Posterior vena cava (tissue), 2 donors: ENCODE data around the gene LDAF1. TPM values are rescaled to one million over a fixed set of nuclear protein-coding genes. Genes with fewer than 3 reads are reported as not detected.
"Not testable (repeated sequence)": the region's sequence is repeated elsewhere in the genome, so short reads cannot be mapped to it uniquely, and the experiment has no call there.

ENCODE experiments used
- DNase-seq: peaks from one replicate; pipeline ENCODE4 v3.0.0-alpha.2; 2020; ENCODE audit warnings: low spot score
- intact Hi-C, 2 donors: fragments of 100-400 bp; cut with DNase I; formaldehyde crosslinking; loops; one replicate each; pipeline versions ENCODE4 v1.14.1 to v1.14.2; 2022 to 2023
- long read RNA-seq, 2 donors: library from polyadenylated mRNA; unstranded; transcript quantifications; one replicate each; pipeline ENCODE4 v2.0.0, GENCODE V29; 2020 to 2021
- total RNA-seq, 2 donors: library from RNA; stranded (reverse); fragmentation: NEBNext Ultra II Directional; extraction: Animal tissue kit (Norgen Biotek cat#: 25700); gene quantifications; one replicate each; pipeline ENCODE4 v1.2.1, GENCODE V29; 2021
- donor health status: DM: yes; HTN: yes; CAD: no.
- donor health status: DM: yes; HTN: yes; CAD: no.

LDAF1 gene
- 10 to 100 TPM; 39.8 to 49.6 TPM for total RNA-seq
- long read RNA-seq, donor 1, transcript TMEM159-202 (5 exons, 1,812 nt) = minor isoform, 9 of 30 reads
- long read RNA-seq, donor 1, transcript TMEM159-201 (5 exons, 2,014 nt) = major isoform, 10 of 30 reads
- long read RNA-seq, donor 1, partial matches to known transcripts = 3 of 30 reads
- long read RNA-seq, donor 1, other reads (novel, unspliced or antisense) = 7 of 30 reads
- long read RNA-seq, donor 2, transcript TMEM159-201 (5 exons, 2,014 nt) = minor isoform, 57 of 164 reads
- long read RNA-seq, donor 2, transcript TMEM159-202 (5 exons, 1,812 nt) = major isoform, 59 of 164 reads
- long read RNA-seq, donor 2, transcript TMEM159-203 (6 exons, 1,378 nt) = minor isoform, 12 of 164 reads
- long read RNA-seq, donor 2, partial matches to known transcripts = 7 of 164 reads
- long read RNA-seq, donor 2, other reads (novel, unspliced or antisense) = 27 of 164 reads

DNA sequence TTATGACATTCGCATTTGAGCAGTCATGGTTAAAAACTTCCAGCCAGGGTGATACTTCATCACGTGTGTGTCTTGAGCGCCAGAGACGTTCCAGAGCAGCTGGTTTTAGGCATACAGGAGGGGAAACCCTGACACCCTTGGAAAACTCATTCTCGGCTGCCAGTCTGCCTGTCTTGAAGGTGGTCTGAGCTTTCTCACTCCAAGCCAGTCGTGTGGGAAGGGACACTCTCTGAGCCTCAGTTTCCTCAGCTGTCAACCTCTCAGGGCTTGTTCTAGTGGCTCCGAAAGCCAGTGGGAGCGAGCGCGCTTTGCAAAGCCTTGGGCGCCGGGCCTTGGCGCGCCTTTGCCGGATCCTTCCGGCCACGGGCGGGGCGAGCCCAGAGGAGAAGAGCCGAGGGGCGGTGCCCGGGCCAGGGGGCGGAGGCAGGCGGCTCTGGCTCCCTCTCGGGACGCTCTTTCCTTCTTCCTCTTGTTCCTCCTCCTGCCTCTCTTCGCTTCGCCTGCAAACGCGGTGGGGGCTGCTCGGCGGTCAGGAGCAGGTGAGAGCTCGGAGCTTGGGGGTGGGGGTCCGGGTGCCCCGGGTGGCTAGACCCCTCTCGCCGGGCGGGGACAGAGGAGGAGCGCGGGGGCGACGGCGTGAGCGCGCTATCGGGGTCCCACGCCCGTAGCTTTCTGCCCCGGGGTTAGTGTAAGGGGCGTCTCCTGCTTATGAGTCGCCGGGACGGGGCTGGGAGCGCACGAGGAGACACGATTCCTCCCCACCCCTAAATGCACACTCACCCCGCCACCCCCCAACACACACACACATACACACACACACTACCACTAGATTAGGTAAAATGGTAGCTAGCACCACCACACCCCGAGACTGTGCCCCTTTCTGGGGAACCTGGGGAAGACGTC lies at the start of gene LDAF1:
Gene LDAF1 (plus strand): TSS at position 467 of the 903 bp plus-strand sequence. CDS start 2,509 bp downstream, outside the sequence.
- DNase-seq = peak; percentile 96
- intact Hi-C loops = loop anchor here in 1 of 2 donors (2.0 kb wide), 1 partner anchor 142 kb away; no protein-coding TSS in a partner anchor

DNA sequence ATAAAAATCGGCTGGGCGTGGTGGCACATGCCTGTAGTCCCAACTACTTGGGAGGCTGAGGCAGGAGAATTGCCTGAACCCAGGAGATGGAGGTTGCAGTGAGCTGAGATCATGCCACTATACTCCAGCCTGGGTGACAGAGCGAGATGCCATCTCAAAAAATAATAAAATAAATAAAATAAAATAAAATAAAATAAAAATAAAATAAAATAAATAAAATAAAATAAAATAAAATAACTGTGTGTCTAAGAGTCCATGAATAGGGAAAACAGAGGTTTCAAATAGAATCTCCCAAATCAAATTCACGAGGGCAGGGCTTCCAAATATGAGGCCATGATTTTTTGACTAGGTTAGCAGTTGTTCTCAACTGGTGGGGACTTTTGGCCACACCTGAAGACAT lies 42.9 kb upstream of the LDAF1 start:
- intact Hi-C loops, DNase-seq: not testable (repeated sequence)

GRCh38 chr16:21116148-21116693 lies 42.3 kb upstream of the LDAF1 start:
- no peak for DNase-seq
- intact Hi-C loops = no loop called here

DNA sequence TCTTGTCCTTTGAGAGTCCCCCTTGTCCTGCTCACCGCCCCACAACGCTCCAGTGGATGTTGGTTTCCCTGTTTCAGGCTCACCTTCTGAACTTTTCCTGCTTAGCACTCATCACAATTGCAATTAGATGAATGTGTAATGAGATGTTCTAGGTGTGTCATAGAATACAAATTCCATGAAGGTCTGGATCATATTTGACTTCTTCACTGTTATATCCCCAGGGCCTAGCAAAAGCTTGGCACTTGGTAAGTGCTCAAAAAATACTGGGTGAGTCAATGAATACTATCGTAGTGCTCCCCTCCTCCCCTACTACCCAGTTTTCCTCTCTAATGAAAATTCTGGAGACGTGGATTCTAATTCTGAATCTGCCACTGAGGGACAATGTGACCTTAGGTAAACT lies 40.9 kb upstream of the LDAF1 start:
- DNase-seq = no peak

GRCh38 chr16:21120976-21121520 lies 37.4 kb upstream of the LDAF1 start:
- DNase-seq = no peak
- intact Hi-C loops = no loop called here

More for the DNA sequence above, 40.9 kb upstream of the LDAF1 start:
- intact Hi-C loops = no loop called here

DNA sequence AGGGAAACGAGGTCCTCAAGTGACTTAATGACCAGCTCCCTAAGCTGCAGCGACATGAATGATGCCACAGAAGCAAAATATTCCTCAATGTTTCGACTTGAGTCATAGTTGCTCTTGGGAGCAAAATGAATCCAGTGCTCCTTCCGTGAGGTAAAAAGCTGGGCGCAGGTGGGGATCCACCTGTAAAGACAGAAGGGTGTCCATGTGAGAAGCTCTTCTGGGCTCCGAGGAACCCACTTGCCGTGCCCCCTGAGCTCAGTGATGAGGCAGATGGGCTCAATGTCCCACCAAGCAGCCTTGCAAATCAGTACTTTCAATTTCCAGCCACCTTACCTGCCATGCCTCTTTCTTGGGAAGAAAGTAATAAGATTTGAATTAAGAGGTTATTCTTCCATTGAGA lies 33.3 kb upstream of the LDAF1 start:
- DNase-seq = no peak
- intact Hi-C loops = no loop called here

DNA sequence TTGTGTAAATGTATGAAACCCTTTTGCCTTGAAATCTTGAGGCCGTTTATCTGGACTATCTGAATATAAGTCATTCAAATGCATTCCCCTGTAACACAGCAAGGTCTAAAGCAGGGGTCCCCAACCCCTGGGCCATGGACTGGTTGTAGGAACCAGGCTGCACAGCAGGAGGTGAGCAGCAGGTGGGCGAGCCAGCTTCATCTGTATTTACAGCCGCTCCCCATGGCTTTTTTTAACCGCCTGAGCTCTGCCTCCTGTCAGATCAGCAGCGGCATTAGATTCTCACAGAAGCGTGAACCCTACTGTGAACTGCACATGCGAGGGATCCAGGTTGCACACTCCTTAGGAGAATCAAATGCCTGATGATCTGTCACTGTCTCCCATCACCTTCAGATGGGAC lies 32.0 kb upstream of the LDAF1 start:
- DNase-seq = no peak
- intact Hi-C loops = no loop called here

GRCh38 chr16:21128991-21129390 lies 29.5 kb upstream of the LDAF1 start:
- no peak for DNase-seq
- intact Hi-C loops = no loop called here

DNA sequence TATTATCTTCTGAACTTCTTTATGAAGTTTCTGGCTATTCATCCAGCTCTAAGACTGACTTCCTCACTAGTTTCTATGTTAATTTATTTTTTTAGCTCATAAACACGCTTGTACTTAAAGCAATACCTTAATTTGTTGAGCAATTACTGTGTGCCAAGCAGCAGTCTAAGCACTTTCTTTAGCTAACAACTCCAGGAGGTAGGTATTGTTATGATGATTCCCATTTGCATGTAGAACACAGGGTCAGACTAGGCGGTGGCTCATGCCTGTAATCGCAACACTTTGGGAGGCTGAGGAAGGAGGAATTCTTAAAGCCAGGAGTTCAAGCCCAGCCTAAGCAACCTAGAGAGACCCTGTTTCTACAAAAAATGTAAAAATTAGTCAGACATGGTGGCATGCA lies 27.7 kb upstream of the LDAF1 start:
- no peak for DNase-seq
- intact Hi-C loops = no loop called here

DNA sequence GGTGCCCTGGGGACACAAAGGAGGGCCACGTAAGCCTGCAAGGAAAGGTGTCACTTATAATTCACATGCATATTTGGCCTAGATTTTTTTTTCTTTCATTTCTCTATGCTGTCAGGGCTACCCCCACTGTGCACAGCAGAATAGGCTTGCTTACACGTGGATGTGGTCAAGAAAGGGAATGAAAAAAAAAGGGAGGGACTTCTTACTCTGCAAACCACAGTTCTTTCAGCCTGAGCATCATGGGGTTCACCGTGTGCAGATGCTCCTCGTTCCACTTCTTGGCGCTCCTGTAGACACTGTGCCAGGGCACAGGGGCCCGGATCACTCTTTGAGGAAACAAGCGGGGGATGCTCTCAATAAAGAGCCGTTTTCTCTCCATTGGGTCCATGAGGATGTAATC lies 24.4 kb upstream of the LDAF1 start:
- intact Hi-C loops = no loop called here

GRCh38 chr16:21145738-21146137 lies 12.7 kb upstream of the LDAF1 start:
- intact Hi-C loops = no loop called here
- no peak for DNase-seq

More for the DNA sequence above, 24.4 kb upstream of the LDAF1 start:
- no peak for DNase-seq

DNA sequence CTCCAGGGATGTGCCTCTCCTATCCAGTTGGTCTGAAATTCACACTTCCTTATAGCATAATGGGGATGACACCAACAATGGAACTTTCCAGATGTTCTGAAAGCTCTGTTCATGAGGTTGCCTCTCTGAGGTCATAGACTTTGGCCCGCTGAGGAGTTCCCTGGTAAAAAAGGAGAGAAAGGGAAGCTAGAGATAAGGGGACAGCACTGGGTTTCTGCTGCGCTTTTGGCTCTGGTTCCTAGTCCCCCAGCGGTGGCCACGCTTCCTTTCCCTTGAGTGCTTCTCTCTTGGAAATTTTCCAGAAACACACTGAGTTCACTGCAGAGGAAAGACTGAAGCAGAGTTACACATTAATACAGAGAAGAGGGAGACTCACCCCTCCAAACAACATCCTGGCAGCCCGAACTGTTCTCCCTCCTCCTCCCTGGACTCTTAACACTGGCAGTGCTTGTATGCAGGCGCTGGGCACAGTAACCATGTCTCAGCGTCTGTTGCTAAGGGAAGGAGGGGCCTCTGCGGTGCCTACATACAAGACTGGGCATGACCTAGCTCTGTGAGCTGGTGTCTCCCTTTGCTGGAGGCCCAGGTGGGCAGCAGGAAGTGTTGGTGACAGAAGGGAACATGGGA lies 8.0 kb upstream of the LDAF1 start, which contains the start of gene DNAH3:
Gene DNAH3 (minus strand): TSS at position 472 of the 627 bp plus-strand sequence. CDS start 527 bp downstream, outside the sequence.
- no peak for DNase-seq
- intact Hi-C loops = loop anchor here in 1 of 2 donors (5.0 kb wide), 1 partner anchor 1962 kb away; no protein-coding TSS in a partner anchor

GRCh38 chr16:21152160-21153030 lies 6.1 kb upstream of the LDAF1 start:
- not testable (repeated sequence) for DNase-seq
- intact Hi-C loops = loop anchor here in 1 of 2 donors (5.0 kb wide), 1 partner anchor 1960 kb away; no protein-coding TSS in a partner anchor

DNA sequence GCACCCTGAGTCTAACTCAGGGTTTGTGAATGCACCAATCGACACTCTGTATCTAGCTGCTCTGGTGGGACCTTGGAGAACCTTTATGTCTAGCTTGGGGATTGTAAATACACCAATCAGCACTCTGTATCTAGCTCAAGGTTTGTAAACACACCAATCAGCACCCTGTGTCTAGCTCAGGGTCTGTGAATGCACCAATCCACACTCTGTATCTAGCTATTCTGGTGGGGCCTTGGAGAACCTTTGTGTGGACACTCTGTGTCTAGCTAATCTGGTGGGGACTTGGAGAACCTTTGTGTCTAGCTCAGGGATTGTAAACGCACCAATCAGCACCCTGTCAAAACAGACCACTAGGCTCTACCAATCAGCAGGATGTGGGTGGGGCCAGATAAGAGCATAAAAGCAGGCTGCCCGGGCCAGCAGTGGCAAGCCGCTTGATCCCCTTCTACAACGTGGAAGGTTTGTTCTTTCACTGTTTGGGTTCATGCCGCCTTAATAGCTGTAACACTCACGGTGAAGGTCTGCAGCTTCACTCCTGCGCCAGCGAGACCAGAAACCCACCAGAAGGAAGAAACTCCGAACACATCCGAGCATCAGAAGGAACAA lies 5.2 kb upstream of the LDAF1 start:
- not testable (repeated sequence) for DNase-seq
- intact Hi-C loops = loop anchor here in 1 of 2 donors (5.0 kb wide), 1 partner anchor 1959 kb away; no protein-coding TSS in a partner anchor

- DNase-seq, intact Hi-C loops: not testable (repeated sequence)
Measured at GRCh38 chr16:21156011-21156410, 2.5 kb upstream of the LDAF1 start.

DNA sequence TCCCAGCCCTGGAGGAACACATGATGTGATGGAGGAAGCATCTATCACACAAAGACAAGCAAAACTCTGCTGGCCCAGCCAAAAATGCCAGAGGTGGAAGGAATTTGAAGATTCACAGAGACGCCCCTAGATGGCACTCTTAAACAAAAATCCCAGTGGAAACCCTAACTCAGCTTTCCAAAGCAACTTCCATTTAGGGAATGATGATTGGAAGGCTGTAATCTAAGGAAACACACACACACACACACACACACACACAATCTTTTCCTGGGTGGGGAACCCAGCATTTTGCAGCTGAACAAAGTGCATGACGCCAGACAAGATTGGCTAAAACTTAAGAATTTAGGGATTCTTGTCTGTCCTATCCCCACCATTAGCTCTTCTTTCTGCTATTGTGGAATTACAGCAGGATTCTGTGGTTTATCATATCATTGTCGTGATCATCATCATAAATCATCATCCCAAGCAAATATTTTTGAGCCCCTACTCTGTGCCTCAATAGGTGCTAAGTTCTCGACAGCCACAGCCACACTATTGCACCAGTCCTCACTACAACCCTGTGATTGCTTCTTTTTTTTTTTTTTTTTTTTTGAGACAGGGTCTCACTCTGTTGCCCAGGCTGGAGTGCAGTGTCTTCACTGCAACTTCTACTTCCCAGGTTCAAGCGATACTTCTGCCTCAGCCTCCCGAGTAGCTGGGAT lies 1.6 kb upstream of the LDAF1 start:
- intact Hi-C loops = no loop called here
- DNase-seq = no peak

- no peak for DNase-seq
- intact Hi-C loops = loop anchor here in 1 of 2 donors (2.0 kb wide), 1 partner anchor 143 kb away; no protein-coding TSS in a partner anchor
Measured at GRCh38 chr16:21157632-21158031, 842 bp upstream of the LDAF1 start.
